ENCODE data around the gene ANK3. TPM values are rescaled to one million over a fixed set of nuclear protein-coding genes. Genes with fewer than 3 reads are reported as not detected.
A peak's percentile ranks its signal among the peaks of the same experiment; 100 is the strongest.

Gene ANK3
- total RNA-seq, 2 experiments from 2014 or later, result 24.0 to 25.2 TPM

DNA sequence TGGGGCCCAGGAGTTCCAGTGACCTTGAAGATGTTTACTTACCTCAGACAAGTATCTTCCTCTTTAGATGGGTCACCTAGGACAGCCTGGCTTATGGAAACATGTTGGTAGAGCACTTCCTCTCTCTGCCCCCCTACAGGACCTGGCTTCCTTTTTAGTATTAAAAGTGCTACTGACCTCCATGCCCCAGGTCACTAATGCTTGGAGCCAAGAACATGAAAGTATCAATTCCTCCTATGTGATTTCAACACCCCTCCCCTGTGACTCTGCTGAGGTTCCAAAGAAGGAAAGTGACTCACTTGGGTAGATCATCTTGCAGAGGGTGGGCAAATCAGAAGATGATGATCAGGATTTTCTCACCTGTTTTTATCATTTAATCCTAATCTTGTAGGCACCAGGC lies 358.0 kb downstream of the ANK3 start:
- peak; percentile 52 for ATAC-seq
- H3K36me3 Mint-ChIP-seq (ENCODE audit: low read depth), result peaks cover 6% of the 10 kb centered on the region
- ChIA-PET CTCF (interaction anchor here (0.6 to 5.3 kb wide), 5 partner anchors 10 to 406 kb away, joined by 3 to 37 read pairs (median 3); no protein-coding TSS in a partner anchor), POLR2A (no interaction called here)
- H3K4me3 Mint-ChIP-seq, result no peak overlapping the region
- no peaks in the 10 kb centered on the region for H3K27me3 Mint-ChIP-seq
- H3K27ac Mint-ChIP-seq, result peak overlapping the region; percentile 53
- H3K4me1 Mint-ChIP-seq, result peaks cover 9% of the 10 kb centered on the region
- intact Hi-C loops (cut with DNase I, micrococcal nuclease), result loop anchor here (1.0 to 10.0 kb wide), 8 partner anchors 124 to 1077 kb away; partner anchors contain the start of gene CCDC6 (in 2 of the 2)
- no peaks in the 10 kb centered on the region for H3K9me3 Mint-ChIP-seq (ENCODE audit: low read depth)
- no peak for DNase-seq

- Mint-ChIP-seq H3K27ac (peak overlapping the region; percentile 53), H3K27me3 (no peaks in the 10 kb centered on the region), H3K4me1 (peaks cover 9% of the 10 kb centered on the region), H3K9me3 (ENCODE audit: low read depth) (no peaks in the 10 kb centered on the region), H3K36me3 (ENCODE audit: low read depth) (peaks cover 6% of the 10 kb centered on the region), H3K4me3 (no peak overlapping the region)
- ChIA-PET POLR2A (interaction anchor here (0.6 kb wide), 1 partner anchor 82 kb away, joined by 3 read pairs; no protein-coding TSS in a partner anchor), CTCF (interaction anchor here (1.0 to 5.3 kb wide), 5 partner anchors 10 to 408 kb away, joined by 3 to 37 read pairs (median 4); no protein-coding TSS in a partner anchor)
- no peak for DNase-seq
- intact Hi-C loops (cut with DNase I, micrococcal nuclease), result loop anchor here (2.0 to 10.0 kb wide), 6 partner anchors 124 to 1076 kb away; partner anchors contain the start of gene CCDC6 (in 2 of the 2)
- ATAC-seq, result no peak
These were observed 358.5 kb downstream of the ANK3 start for GRCh38 chr10:60031183-60031582.

DNA sequence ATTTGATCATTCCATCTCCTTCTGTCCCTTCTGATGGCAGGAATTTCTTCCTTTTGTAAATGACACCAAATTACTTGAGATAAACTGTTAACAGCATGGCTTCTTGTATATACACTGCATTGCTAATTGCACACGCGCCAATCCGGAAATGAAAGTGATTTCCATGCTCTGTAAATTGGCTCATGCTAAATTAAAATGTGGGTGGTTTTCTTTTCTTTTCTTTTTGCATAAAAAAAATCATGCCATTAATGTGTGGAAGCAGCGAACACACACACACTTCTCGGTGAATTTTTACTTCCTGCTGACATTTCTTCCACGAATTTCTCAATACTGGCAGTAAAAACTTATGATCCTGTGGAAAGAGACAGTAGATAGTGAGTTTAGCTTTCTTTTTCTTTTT lies 360.2 kb downstream of the ANK3 start:
- ATAC-seq (no peak), DNase-seq (no peak)
- no peaks in the 10 kb centered on the region for H3K27me3 Mint-ChIP-seq
- H3K4me1 Mint-ChIP-seq, result peaks cover 9% of the 10 kb centered on the region
- ChIA-PET POLR2A (no interaction called here), CTCF (interaction anchor here (0.6 to 5.3 kb wide), 5 partner anchors 10 to 404 kb away, joined by 3 to 37 read pairs (median 3); partner anchors contain the start of gene CCDC6)
- no peak overlapping the region for H3K27ac Mint-ChIP-seq
- H3K9me3 Mint-ChIP-seq (ENCODE audit: low read depth), result no peaks in the 10 kb centered on the region
- H3K36me3 Mint-ChIP-seq (ENCODE audit: low read depth), result peaks cover 6% of the 10 kb centered on the region
- intact Hi-C loops (cut with DNase I, micrococcal nuclease), result no loop called here
- no peak overlapping the region for H3K4me3 Mint-ChIP-seq

- Mint-ChIP-seq H3K36me3 (ENCODE audit: low read depth) (peaks cover 4% of the 10 kb centered on the region), H3K4me3 (no peak overlapping the region), H3K27me3 (no peaks in the 10 kb centered on the region), H3K9me3 (ENCODE audit: low read depth) (no peaks in the 10 kb centered on the region), H3K4me1 (peaks cover 9% of the 10 kb centered on the region), H3K27ac (no peak overlapping the region)
- ATAC-seq (no peak), DNase-seq (no peak)
- POLR2A ChIA-PET, result no interaction called here
- CTCF ChIA-PET, result interaction anchor here (0.7 to 5.3 kb wide), 3 partner anchors 19 to 402 kb away, joined by 3 to 37 read pairs (median 3); no protein-coding TSS in a partner anchor
- intact Hi-C loops (cut with DNase I, micrococcal nuclease), result no loop called here
These were observed 361.6 kb downstream of the ANK3 start for GRCh38 chr10:60028081-60028480.

GRCh38 chr10:60025279-60025678 lies 364.4 kb downstream of the ANK3 start:
- peaks cover 5% of the 10 kb centered on the region for H3K27me3 Mint-ChIP-seq
- H3K36me3 Mint-ChIP-seq (ENCODE audit: low read depth), result no peaks in the 10 kb centered on the region
- intact Hi-C loops (cut with DNase I, micrococcal nuclease), result no loop called here
- ChIA-PET CTCF (interaction anchor here (0.6 to 1.4 kb wide), 2 partner anchors 17 to 402 kb away, joined by 3 read pairs; no protein-coding TSS in a partner anchor), POLR2A (no interaction called here)
- ATAC-seq (no peak), DNase-seq (no peak)
- H3K4me1 Mint-ChIP-seq, result no peaks in the 10 kb centered on the region
- H3K4me3 Mint-ChIP-seq, result no peak overlapping the region
- no peaks in the 10 kb centered on the region for H3K9me3 Mint-ChIP-seq (ENCODE audit: low read depth)
- H3K27ac Mint-ChIP-seq, result no peak overlapping the region

- POLR2A ChIA-PET, result no interaction called here
These were observed 365.2 kb downstream of the ANK3 start for GRCh38 chr10:60024506-60024905.

GRCh38 chr10:60023155-60023877 lies 366.4 kb downstream of the ANK3 start:
- Mint-ChIP-seq H3K4me3 (no peak overlapping the region), H3K27ac (no peak overlapping the region), H3K9me3 (ENCODE audit: low read depth) (no peaks in the 10 kb centered on the region), H3K27me3 (peaks cover 5% of the 10 kb centered on the region), H3K36me3 (ENCODE audit: low read depth) (no peaks in the 10 kb centered on the region), H3K4me1 (no peaks in the 10 kb centered on the region)
- DNase-seq (no peak), ATAC-seq (no peak)
- ChIA-PET POLR2A (no interaction called here), CTCF (interaction anchor here (1.0 to 1.3 kb wide), 2 partner anchors 22 to 397 kb away, joined by 3 read pairs; no protein-coding TSS in a partner anchor)
- intact Hi-C loops (cut with DNase I, micrococcal nuclease), result no loop called here

More at GRCh38 chr10:60024506-60024905, 365.2 kb downstream of the ANK3 start:
- ATAC-seq (no peak), DNase-seq (no peak)
- Mint-ChIP-seq H3K4me3 (no peak overlapping the region), H3K9me3 (ENCODE audit: low read depth) (no peaks in the 10 kb centered on the region), H3K4me1 (no peaks in the 10 kb centered on the region), H3K27me3 (peaks cover 5% of the 10 kb centered on the region), H3K36me3 (ENCODE audit: low read depth) (no peaks in the 10 kb centered on the region), H3K27ac (no peak overlapping the region)
- intact Hi-C loops (cut with DNase I, micrococcal nuclease), result no loop called here
- CTCF ChIA-PET, result interaction anchor here (1.4 kb wide), 1 partner anchor 402 kb away, joined by 3 read pairs; no protein-coding TSS in a partner anchor

DNA sequence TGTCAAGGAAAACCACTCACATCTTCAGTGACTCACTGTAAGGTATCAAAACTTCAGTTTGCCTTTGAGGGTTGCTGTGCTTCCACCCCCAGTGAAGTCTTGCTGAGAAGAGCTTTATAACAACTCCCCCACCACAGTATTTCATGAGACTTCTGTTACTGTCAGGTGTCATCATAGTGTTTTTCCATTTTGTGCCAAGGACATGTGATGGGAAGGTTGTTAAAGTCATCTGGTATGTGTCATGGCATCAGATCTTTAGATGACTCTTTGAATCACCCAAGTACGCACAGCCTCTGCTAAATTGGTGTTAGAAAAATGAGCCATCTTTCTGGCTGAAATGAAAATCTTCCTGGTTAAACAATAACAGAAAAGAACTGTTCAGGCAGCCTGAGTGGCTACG lies 368.3 kb downstream of the ANK3 start:
- intact Hi-C loops (cut with DNase I, micrococcal nuclease), result no loop called here
- DNase-seq, result no peak
- ChIA-PET CTCF (interaction anchor here (0.9 to 1.1 kb wide), 4 partner anchors 9 to 388 kb away, joined by 3 to 4 read pairs (median 3); no protein-coding TSS in a partner anchor), POLR2A (interaction anchor here (0.6 to 0.7 kb wide), 2 partner anchors 117 to 1098 kb away, joined by 3 read pairs; no protein-coding TSS in a partner anchor)
- Mint-ChIP-seq H3K4me1 (no peaks in the 10 kb centered on the region), H3K4me3 (no peak overlapping the region), H3K36me3 (ENCODE audit: low read depth) (no peaks in the 10 kb centered on the region), H3K27me3 (peaks cover 7% of the 10 kb centered on the region), H3K9me3 (ENCODE audit: low read depth) (no peaks in the 10 kb centered on the region), H3K27ac (no peak overlapping the region)
- ATAC-seq, result peak; percentile 58

- intact Hi-C loops (cut with DNase I, micrococcal nuclease), result no loop called here
- H3K27me3 Mint-ChIP-seq, result peaks cover 7% of the 10 kb centered on the region
- POLR2A ChIA-PET, result no interaction called here
- no peaks in the 10 kb centered on the region for H3K9me3 Mint-ChIP-seq (ENCODE audit: low read depth)
- no peak overlapping the region for H3K27ac Mint-ChIP-seq
- DNase-seq (no peak), ATAC-seq (no peak)
- CTCF ChIA-PET, result no interaction called here
- no peaks in the 10 kb centered on the region for H3K36me3 Mint-ChIP-seq (ENCODE audit: low read depth)
- no peak overlapping the region for H3K4me3 Mint-ChIP-seq
- no peaks in the 10 kb centered on the region for H3K4me1 Mint-ChIP-seq
These were observed 372.9 kb downstream of the ANK3 start for GRCh38 chr10:60016794-60017193.

- Mint-ChIP-seq H3K4me3 (no peak overlapping the region), H3K27me3 (peaks cover 4% of the 10 kb centered on the region), H3K4me1 (no peaks in the 10 kb centered on the region), H3K36me3 (ENCODE audit: low read depth) (no peaks in the 10 kb centered on the region), H3K27ac (no peak overlapping the region), H3K9me3 (ENCODE audit: low read depth) (no peaks in the 10 kb centered on the region)
- ATAC-seq (no peak), DNase-seq (no peak)
- CTCF ChIA-PET, result interaction anchor here (0.9 kb wide), 1 partner anchor 154 kb away, joined by 3 read pairs; no protein-coding TSS in a partner anchor
- POLR2A ChIA-PET, result no interaction called here
- intact Hi-C loops (cut with DNase I, micrococcal nuclease), result no loop called here
These were observed 379.8 kb downstream of the ANK3 start for GRCh38 chr10:60009710-60010383.

- ChIA-PET CTCF (interaction anchor here (0.9 to 1.0 kb wide), 2 partner anchors 19 to 154 kb away, joined by 3 read pairs; no protein-coding TSS in a partner anchor), POLR2A (no interaction called here)
- ATAC-seq (no peak), DNase-seq (no peak)
- no peak overlapping the region for H3K27ac Mint-ChIP-seq
- no peak overlapping the region for H3K4me3 Mint-ChIP-seq
- no peaks in the 10 kb centered on the region for H3K36me3 Mint-ChIP-seq (ENCODE audit: low read depth)
- no peaks in the 10 kb centered on the region for H3K4me1 Mint-ChIP-seq
- intact Hi-C loops (cut with DNase I, micrococcal nuclease), result no loop called here
- H3K27me3 Mint-ChIP-seq, result peaks cover 4% of the 10 kb centered on the region
- H3K9me3 Mint-ChIP-seq (ENCODE audit: low read depth), result no peaks in the 10 kb centered on the region
These were observed 380.4 kb downstream of the ANK3 start for GRCh38 chr10:60009276-60009675.
